ENCODE measurements around the gene HMCES. TPM values are rescaled to one million over a fixed set of nuclear protein-coding genes. Genes with fewer than 3 reads are reported as not detected.

HMCES gene
- total and polyA plus RNA-seq, 5 donors from 2014 or later = 64.1 to 115 (median 91.2) TPM

DNA sequence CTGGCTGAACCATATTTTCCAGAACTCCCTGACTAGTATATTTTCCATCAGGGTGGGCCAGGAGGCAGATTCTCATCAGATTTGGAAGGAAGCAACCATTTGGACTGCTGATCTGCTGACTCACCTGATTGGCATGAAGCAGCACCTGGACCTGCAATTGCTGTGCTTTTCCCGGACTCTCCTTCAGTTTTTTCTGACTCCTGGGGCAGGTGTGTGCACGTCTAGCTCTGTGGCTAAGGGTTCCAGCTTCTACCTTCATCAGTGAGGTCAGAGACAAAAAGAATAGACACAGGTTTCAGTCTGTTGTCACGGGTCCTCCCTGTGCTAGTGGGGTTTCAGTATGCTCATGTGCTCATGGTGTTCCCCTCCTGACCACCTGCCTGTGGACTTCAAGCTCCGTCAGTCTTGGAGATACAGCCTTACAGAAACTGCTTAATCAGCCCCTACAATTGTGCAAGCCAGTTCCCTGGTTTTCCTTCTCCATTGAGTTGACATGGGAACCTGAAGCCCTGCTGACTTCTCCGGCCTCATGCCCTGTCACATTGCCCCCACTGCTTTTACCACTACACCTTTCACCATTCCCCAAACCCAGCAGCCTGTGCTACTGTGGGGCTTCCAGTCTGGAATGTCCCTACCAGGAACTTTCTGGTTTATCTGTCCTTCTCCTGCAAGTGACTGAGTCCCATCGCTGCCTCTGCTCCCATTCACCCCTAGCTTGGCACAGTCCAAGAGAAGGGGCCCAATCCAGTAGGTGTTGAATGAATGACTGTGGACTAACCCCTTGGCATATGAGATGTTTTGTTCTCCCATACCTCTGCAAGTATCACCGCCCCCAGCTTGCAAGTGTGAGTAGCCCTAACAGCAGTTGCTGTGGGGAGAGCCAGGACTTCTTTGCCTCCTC is 31.7 kb downstream of the HMCES start:
- peaks cover 9% of the 10 kb centered on the region for H3K36me3 ChIP-seq (ENCODE audit: control insufficient read depth, insufficient read depth, low read length)
- Mint-ChIP-seq H3K4me3 (peak overlapping the region in 2 of 4 donors; percentile 75 to 94), H3K9me3 (no peaks in the 10 kb centered on the region), H3K27ac (peak overlapping the region; percentile 71 to 92 (median 73)), H3K27me3 (no peaks in the 10 kb centered on the region), H3K4me1 (peaks cover 10 to 45% (median 26%) of the 10 kb centered on the region in 4 donors), H3K36me3 (peaks cover 6% of the 10 kb centered on the region)
- H3K27ac ChIP-seq (ENCODE audit: insufficient read depth, low read length, poor library complexity, severe bottlenecking) = no peak overlapping the region
- peaks cover 27% of the 10 kb centered on the region for H3K4me1 ChIP-seq (ENCODE audit: control insufficient read depth, insufficient read depth, low read length, poor library complexity, severe bottlenecking)
- no peaks in the 10 kb centered on the region for H3K27me3 ChIP-seq (ENCODE audit: control insufficient read depth, insufficient read depth, low read length)
- H3K9me3 ChIP-seq (ENCODE audit: control insufficient read depth in 2 of 2, low read length in 2 of 2) = no peaks in the 10 kb centered on the region
- no peak for ATAC-seq (ENCODE audit: low read depth in 2 of 2)
- no peak for DNase-seq
- H3K4me3 ChIP-seq (ENCODE audit: low read depth, low read length) = no peak overlapping the region

DNA sequence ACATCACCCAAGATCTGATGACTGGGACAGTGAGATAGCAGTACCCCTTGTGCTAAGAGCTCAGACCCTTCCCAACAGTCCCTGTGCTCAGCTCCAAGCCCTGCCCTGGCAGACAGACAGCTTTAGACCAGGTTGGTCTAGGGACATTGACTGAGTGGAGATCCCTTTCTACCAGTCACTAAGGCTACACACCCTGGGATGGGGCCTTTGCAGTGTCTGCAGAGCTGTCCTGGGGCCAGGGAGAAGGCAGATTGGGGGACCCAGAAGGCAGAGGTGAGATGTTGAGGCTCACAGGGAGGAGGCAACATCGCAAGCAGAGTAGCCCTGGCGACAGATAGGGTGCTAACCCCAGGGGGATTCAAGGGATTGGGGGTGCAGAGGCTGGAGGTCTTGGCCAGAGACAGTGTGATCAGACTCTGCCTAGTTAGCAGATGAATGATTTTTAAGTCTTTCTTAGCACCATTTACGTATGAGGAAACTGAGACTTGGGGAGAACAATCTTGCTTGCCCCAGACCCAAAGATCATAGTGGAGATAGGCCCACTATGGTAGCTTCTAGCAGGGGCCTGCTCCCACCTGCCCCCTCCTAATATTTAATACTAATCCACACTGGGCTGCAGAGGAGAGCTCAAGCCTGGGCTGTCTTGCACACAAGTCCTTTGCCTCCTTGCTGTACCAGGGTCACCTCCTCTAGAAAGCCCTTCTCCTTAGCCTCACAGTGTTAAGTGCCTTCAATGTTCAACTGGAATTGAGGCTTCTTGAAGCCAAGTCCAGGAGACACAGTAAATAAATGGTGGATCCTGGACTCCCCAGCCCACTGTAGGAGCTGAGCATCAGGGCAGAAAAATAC is 32.6 kb downstream of the HMCES start:
- Histone ChIP-seq H3K9me3 (ENCODE audit: control insufficient read depth in 2 of 2, low read length in 2 of 2) (no peaks in the 10 kb centered on the region), H3K36me3 (ENCODE audit: control insufficient read depth, insufficient read depth, low read length) (peaks cover 3% of the 10 kb centered on the region), H3K4me1 (ENCODE audit: control insufficient read depth, insufficient read depth, low read length, poor library complexity, severe bottlenecking) (peaks cover 21% of the 10 kb centered on the region), H3K27me3 (ENCODE audit: control insufficient read depth, insufficient read depth, low read length) (no peaks in the 10 kb centered on the region), H3K4me3 (ENCODE audit: low read depth, low read length) (no peak overlapping the region), H3K27ac (ENCODE audit: insufficient read depth, low read length, poor library complexity, severe bottlenecking) (no peak overlapping the region)
- DNase-seq = no peak
- peaks cover 5% of the 10 kb centered on the region for H3K36me3 Mint-ChIP-seq
- H3K27ac Mint-ChIP-seq = peak overlapping the region; percentile 67 to 92 (median 73)
- H3K4me1 Mint-ChIP-seq = peaks cover 10 to 36% (median 21%) of the 10 kb centered on the region in 4 donors
- H3K4me3 Mint-ChIP-seq = peak overlapping the region in 2 of 4 donors; percentile 49 to 94
- no peaks in the 10 kb centered on the region for H3K9me3 Mint-ChIP-seq
- no peaks in the 10 kb centered on the region for H3K27me3 Mint-ChIP-seq
- no peak for ATAC-seq (ENCODE audit: low read depth in 2 of 2)

DNA sequence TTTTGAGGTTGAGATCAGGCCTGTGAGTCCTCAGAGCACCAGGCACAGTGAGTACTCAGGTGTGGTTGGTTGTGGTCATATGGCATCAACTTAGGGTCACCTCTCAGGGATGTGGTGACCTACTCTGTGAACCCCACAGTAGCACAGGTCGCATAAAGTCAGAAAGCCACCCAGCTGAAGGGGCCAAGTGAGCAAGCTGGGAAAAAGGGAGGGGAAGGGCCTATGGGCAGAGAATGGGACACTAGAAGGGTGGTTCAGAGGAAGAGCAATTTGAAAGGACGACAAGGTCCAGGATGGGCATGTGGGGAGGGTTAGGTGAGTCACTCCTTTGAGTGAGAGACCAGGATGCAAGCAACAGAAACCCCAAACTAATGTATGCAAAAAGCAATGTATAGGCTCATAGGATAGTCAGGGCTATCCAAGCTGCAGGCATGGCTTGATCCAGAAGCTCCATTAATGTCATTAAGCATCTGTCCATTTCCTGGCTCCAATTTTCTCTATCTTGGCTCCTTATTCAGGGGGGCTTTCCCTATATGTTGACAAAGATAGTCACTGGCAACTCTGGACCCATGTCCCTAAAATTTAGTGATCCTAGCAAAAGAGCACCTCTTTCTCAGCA is 33.5 kb downstream of the HMCES start:
- Histone ChIP-seq H3K27me3 (ENCODE audit: control insufficient read depth, insufficient read depth, low read length) (no peaks in the 10 kb centered on the region), H3K4me1 (ENCODE audit: control insufficient read depth, insufficient read depth, low read length, poor library complexity, severe bottlenecking) (peaks cover 26% of the 10 kb centered on the region), H3K4me3 (ENCODE audit: low read depth, low read length) (no peak overlapping the region), H3K36me3 (ENCODE audit: control insufficient read depth, insufficient read depth, low read length) (no peaks in the 10 kb centered on the region), H3K27ac (ENCODE audit: insufficient read depth, low read length, poor library complexity, severe bottlenecking) (no peak overlapping the region), H3K9me3 (ENCODE audit: control insufficient read depth in 2 of 2, low read length in 2 of 2) (no peaks in the 10 kb centered on the region)
- no peak for ATAC-seq (ENCODE audit: low read depth in 2 of 2)
- no peaks in the 10 kb centered on the region for H3K9me3 Mint-ChIP-seq
- peak overlapping the region; percentile 1 to 73 (median 67) for H3K27ac Mint-ChIP-seq
- H3K4me1 Mint-ChIP-seq = peaks cover 10 to 36% (median 23%) of the 10 kb centered on the region in 4 donors
- DNase-seq = peak in 1 of 3 donors; percentile 26
- no peaks in the 10 kb centered on the region for H3K27me3 Mint-ChIP-seq
- H3K36me3 Mint-ChIP-seq = peaks cover under 1% of the 10 kb centered on the region
- peak overlapping the region in 3 of 4 donors; percentile 18 to 94 (median 63) for H3K4me3 Mint-ChIP-seq

DNA sequence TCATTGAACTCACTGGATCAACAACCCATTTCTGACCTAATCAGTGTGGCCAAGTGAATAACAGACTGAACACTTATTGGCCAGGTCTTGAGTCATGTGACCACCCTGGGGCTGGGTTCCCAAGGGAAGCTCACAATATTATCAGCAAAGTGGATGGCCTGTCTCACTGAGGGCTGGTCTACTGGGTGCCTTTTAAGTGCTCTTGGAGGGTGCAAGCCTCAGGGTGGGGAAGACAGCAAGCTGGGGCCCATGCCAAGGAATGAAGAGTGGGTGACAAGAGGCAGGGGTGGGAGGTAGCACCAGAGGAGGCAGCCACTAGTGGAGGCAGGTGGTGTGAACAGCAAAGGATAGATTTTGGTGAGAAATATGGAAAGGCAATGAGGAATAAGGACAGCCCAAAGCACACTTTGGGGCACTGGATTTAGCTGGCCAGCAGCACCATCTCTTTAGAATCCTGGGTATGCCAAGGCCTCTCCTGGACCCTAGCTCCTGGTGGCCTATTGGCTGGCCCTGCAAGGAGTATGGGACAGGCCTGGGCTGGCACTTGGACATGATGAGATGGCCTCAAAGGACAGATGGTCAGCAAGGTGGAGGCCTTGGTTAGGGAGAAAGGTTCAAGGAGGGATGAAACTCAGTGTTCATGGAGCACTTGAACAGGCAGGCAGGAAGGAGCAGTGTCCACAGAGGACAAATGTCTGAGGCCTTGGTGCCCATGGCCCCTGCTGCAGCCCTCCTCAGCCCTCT is 34.2 kb downstream of the HMCES start:
- H3K27ac Mint-ChIP-seq = peak overlapping the region; percentile 73 to 85 (median 85)
- H3K4me3 Mint-ChIP-seq = peak overlapping the region; percentile 51 to 94 (median 84)
- H3K36me3 Mint-ChIP-seq = no peaks in the 10 kb centered on the region
- H3K9me3 Mint-ChIP-seq = no peaks in the 10 kb centered on the region
- H3K27me3 Mint-ChIP-seq = no peaks in the 10 kb centered on the region
- peaks cover 29% of the 10 kb centered on the region for H3K4me1 ChIP-seq (ENCODE audit: control insufficient read depth, insufficient read depth, low read length, poor library complexity, severe bottlenecking)
- H3K4me3 ChIP-seq (ENCODE audit: low read depth, low read length) = no peak overlapping the region
- peaks cover 10 to 36% (median 24%) of the 10 kb centered on the region in 4 donors for H3K4me1 Mint-ChIP-seq
- H3K9me3 ChIP-seq (ENCODE audit: control insufficient read depth in 2 of 2, low read length in 2 of 2) = no peaks in the 10 kb centered on the region
- H3K27ac ChIP-seq (ENCODE audit: insufficient read depth, low read length, poor library complexity, severe bottlenecking) = peak overlapping the region; percentile 73
- H3K36me3 ChIP-seq (ENCODE audit: control insufficient read depth, insufficient read depth, low read length) = no peaks in the 10 kb centered on the region
- DNase-seq (no peak), ATAC-seq (ENCODE audit: low read depth in 2 of 2) (no peak)
- H3K27me3 ChIP-seq (ENCODE audit: control insufficient read depth, insufficient read depth, low read length) = no peaks in the 10 kb centered on the region

DNA sequence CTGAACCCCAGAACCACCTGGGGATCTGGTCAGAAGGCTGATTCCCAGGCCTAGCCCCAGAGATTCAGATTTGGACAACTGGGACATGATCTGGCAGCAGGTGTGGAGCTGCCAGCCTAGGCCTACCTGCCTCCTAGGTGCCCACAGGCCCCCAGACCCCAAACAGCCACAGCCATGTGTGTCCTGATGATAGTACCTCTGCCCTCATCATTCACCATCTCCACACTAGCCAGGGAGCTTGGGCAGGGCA is 34.7 kb downstream of the HMCES start:
- no peaks in the 10 kb centered on the region for H3K36me3 ChIP-seq (ENCODE audit: control insufficient read depth, insufficient read depth, low read length)
- H3K27ac ChIP-seq (ENCODE audit: insufficient read depth, low read length, poor library complexity, severe bottlenecking) = peak overlapping the region; percentile 73
- H3K9me3 ChIP-seq (ENCODE audit: control insufficient read depth in 2 of 2, low read length in 2 of 2) = no peaks in the 10 kb centered on the region
- Mint-ChIP-seq H3K27me3 (no peaks in the 10 kb centered on the region), H3K36me3 (no peaks in the 10 kb centered on the region), H3K27ac (peak overlapping the region; percentile 85 to 89 (median 88)), H3K4me3 (peak overlapping the region; percentile 87 to 94 (median 92)), H3K4me1 (peaks cover 10 to 35% (median 25%) of the 10 kb centered on the region in 4 donors), H3K9me3 (no peaks in the 10 kb centered on the region)
- peak; percentile 2 to 6 for ATAC-seq (ENCODE audit: low read depth in 2 of 2)
- no peak overlapping the region for H3K4me3 ChIP-seq (ENCODE audit: low read depth, low read length)
- no peak for DNase-seq
- H3K4me1 ChIP-seq (ENCODE audit: control insufficient read depth, insufficient read depth, low read length, poor library complexity, severe bottlenecking) = peaks cover 29% of the 10 kb centered on the region
- H3K27me3 ChIP-seq (ENCODE audit: control insufficient read depth, insufficient read depth, low read length) = no peaks in the 10 kb centered on the region

DNA sequence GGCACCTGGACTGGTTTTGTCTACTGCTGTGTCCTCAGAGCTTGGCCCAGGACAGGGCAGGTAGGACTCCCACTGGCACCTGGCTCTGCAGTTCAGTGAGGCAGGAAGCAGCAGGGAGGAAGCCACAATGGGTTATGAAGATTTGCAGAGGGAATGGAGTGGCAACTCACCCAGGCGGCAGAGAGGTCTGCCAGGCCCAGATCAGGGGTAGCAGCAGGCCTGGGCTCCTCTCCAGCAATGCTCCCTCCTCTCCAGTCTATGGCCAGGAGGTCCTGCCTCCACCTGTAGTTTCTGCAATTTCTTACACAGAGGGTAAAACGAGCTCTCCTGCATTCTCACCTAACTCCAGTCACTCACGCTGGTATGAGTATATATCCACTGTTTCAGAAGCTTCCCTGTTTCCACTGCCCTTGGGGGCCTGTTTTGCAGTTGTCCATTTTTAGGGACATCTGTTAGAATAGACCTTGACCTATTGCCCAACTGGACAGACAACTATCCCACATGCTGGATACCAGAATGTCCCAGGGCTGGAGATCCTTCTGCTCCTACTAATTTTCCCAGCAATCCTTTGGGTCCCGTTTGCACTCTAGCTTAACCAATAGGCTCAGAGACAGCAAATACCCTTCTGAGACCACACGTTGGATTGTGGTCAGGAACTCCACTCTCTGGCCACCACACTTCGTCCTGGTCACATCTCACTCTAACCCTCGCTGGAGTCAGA is 35.2 kb downstream of the HMCES start:
- peaks cover 29% of the 10 kb centered on the region for H3K4me1 ChIP-seq (ENCODE audit: control insufficient read depth, insufficient read depth, low read length, poor library complexity, severe bottlenecking)
- Mint-ChIP-seq H3K4me1 (peaks cover 6 to 32% (median 22%) of the 10 kb centered on the region in 4 donors), H3K27me3 (peaks cover 4% of the 10 kb centered on the region), H3K4me3 (peak overlapping the region; percentile 87 to 94 (median 92)), H3K9me3 (no peaks in the 10 kb centered on the region), H3K27ac (peak overlapping the region; percentile 85 to 89 (median 88)), H3K36me3 (no peaks in the 10 kb centered on the region)
- peak overlapping the region; percentile 74 for H3K4me3 ChIP-seq (ENCODE audit: low read depth, low read length)
- H3K27ac ChIP-seq (ENCODE audit: insufficient read depth, low read length, poor library complexity, severe bottlenecking) = peak overlapping the region; percentile 73
- no peaks in the 10 kb centered on the region for H3K9me3 ChIP-seq (ENCODE audit: control insufficient read depth in 2 of 2, low read length in 2 of 2)
- peak in 1 of 2 donors; percentile 1 for ATAC-seq (ENCODE audit: low read depth in 2 of 2)
- DNase-seq = peak in 2 of 3 donors; percentile 19 to 36
- no peaks in the 10 kb centered on the region for H3K36me3 ChIP-seq (ENCODE audit: control insufficient read depth, insufficient read depth, low read length)
- no peaks in the 10 kb centered on the region for H3K27me3 ChIP-seq (ENCODE audit: control insufficient read depth, insufficient read depth, low read length)
